Measurements from ENCODE around the gene BTBD9.

BTBD9 gene

GRCh38 chr6:38639498-38640215 is at the start of gene BTBD9:
BTBD9 (minus strand) TSS chr6:38639929.
- DNase-seq (ENCODE audit: low read depth, low spot score) = peak; percentile 68
- peak within 1 kb of the TSS; percentile 79 for H3K4me3 ChIP-seq (ENCODE audit: low read length)
- no peaks in the 10 kb centered on the region for H3K27me3 ChIP-seq (ENCODE audit: control insufficient read depth, insufficient read depth, low read length)
- H3K27ac ChIP-seq (ENCODE audit: low read length) = no peak within 1 kb of the TSS
- WGBS (ENCODE audit: insufficient coverage, insufficient read length) = no CpG with 5 or more reads among the region's 82 CpGs
- H3K36me3 ChIP-seq (ENCODE audit: control insufficient read depth, insufficient read depth, low read length) = no peaks in the 10 kb centered on the region
- no peaks in the 10 kb centered on the region for H3K4me1 ChIP-seq (ENCODE audit: control insufficient read depth, insufficient read depth, low read length)
- H3K9me3 ChIP-seq (ENCODE audit: control insufficient read depth, insufficient read depth, low read length) = no peaks in the 10 kb centered on the region

DNA sequence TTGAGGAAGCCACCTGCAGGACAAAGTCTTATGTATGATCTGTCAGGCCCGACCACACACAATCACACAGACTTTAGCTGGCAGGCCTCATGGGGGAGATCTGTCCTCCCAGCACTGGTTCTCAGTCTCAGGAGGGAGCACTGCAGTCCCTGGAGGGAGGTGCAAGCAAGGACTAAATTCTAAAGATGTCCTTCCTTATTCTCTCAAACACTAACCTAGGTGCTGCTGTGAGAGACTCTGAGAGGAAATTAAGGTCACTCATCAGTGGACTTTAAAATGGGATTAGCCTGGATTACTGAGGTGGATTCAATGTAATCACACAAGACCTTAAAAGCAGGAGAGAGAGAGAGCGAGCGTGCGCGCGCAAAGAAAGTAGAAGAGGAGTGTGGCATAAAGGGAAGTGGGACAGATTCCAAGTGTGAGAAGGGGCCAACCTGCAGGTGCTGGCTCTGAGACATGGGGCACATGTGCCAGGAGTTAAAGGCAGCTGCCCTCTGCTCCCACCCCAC is 48.9 kb upstream of the BTBD9 start:
- DNase-seq (ENCODE audit: low read depth, low spot score) = no peak

GRCh38 chr6:38687549-38687948 is 47.8 kb upstream of the BTBD9 start:
- no CpG with 5 or more reads among the region's 1 CpG for WGBS (ENCODE audit: insufficient coverage, insufficient read length)
- Histone ChIP-seq H3K27me3 (ENCODE audit: control insufficient read depth, insufficient read depth, low read length) (no peaks in the 10 kb centered on the region), H3K27ac (ENCODE audit: low read length) (no peak overlapping the region), H3K4me1 (ENCODE audit: control insufficient read depth, insufficient read depth, low read length) (no peaks in the 10 kb centered on the region), H3K4me3 (ENCODE audit: low read length) (no peak overlapping the region), H3K9me3 (ENCODE audit: control insufficient read depth, insufficient read depth, low read length) (no peaks in the 10 kb centered on the region), H3K36me3 (ENCODE audit: control insufficient read depth, insufficient read depth, low read length) (no peaks in the 10 kb centered on the region; the same call in 1 of the 2 replicates)
- DNase-seq (ENCODE audit: low read depth, low spot score) = no peak

More for the DNA sequence above, 48.9 kb upstream of the BTBD9 start:
- Histone ChIP-seq H3K4me3 (ENCODE audit: low read length) (no peak overlapping the region), H3K36me3 (ENCODE audit: control insufficient read depth, insufficient read depth, low read length) (no peaks in the 10 kb centered on the region), H3K9me3 (ENCODE audit: control insufficient read depth, insufficient read depth, low read length) (no peaks in the 10 kb centered on the region), H3K27ac (ENCODE audit: low read length) (no peak overlapping the region), H3K27me3 (ENCODE audit: control insufficient read depth, insufficient read depth, low read length) (no peaks in the 10 kb centered on the region), H3K4me1 (ENCODE audit: control insufficient read depth, insufficient read depth, low read length) (no peaks in the 10 kb centered on the region)
- no CpG with 5 or more reads among the region's 6 CpGs for WGBS (ENCODE audit: insufficient coverage, insufficient read length)

- H3K27me3 ChIP-seq (ENCODE audit: control insufficient read depth, insufficient read depth, low read length) = no peaks in the 10 kb centered on the region
- no CpG with 5 or more reads among the region's 2 CpGs for WGBS (ENCODE audit: insufficient coverage, insufficient read length)
- no peak for DNase-seq (ENCODE audit: low read depth, low spot score)
- H3K9me3 ChIP-seq (ENCODE audit: control insufficient read depth, insufficient read depth, low read length) = no peaks in the 10 kb centered on the region
- no peaks in the 10 kb centered on the region for H3K4me1 ChIP-seq (ENCODE audit: control insufficient read depth, insufficient read depth, low read length)
- H3K36me3 ChIP-seq (ENCODE audit: control insufficient read depth, insufficient read depth, low read length) = no peaks in the 10 kb centered on the region; the same call in 1 of the 2 replicates
- H3K27ac ChIP-seq (ENCODE audit: low read length) = no peak overlapping the region
- no peak overlapping the region for H3K4me3 ChIP-seq (ENCODE audit: low read length)
Observed at GRCh38 chr6:38687043-38687353, 47.3 kb upstream of the BTBD9 start.

DNA sequence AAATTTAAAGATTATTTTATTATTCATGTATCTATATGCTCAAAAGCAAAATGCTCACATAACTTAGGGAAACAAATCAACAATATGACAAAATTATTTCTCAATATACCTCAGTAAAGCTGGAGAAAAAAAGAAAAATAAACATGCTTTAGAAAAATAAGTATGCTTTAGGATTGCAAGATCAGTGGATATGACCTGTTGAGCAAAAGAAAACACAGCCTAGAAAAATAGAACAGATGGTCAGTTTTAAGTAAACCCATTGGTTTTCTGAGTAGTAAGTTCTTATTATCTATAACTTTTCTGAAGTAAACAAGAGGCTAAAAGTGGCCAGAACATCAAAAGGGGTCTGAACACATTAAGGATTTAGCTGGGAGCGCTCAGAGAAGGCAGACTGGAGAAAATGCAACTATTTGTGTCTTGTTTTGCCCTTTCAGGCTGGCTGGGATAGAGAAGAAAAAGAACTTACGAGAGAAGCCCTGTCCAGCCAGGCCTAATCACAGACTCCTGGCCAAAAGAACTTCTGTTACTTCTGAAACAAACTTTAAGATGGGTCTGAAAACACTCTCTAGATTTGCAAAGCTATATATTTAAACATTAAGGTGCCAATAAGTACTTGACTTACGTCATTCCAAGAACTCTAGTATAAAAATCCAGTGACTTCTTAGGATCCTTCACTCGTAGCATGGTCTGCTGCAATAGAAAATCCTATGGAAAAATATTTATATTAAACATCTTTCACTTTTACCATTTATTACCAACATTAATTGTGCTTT is 46.7 kb upstream of the BTBD9 start:
- H3K4me1 ChIP-seq (ENCODE audit: control insufficient read depth, insufficient read depth, low read length) = no peaks in the 10 kb centered on the region
- WGBS (ENCODE audit: insufficient coverage, insufficient read length) = no CpG with 5 or more reads among the region's 4 CpGs
- DNase-seq (ENCODE audit: low read depth, low spot score) = no peak

GRCh38 chr6:38684904-38685303 is 45.2 kb upstream of the BTBD9 start:
- no CpG with 5 or more reads among the region's 3 CpGs for WGBS (ENCODE audit: insufficient coverage, insufficient read length)
- Histone ChIP-seq H3K36me3 (ENCODE audit: control insufficient read depth, insufficient read depth, low read length) (no peaks in the 10 kb centered on the region; the same call in 1 of the 2 replicates), H3K27ac (ENCODE audit: low read length) (no peak overlapping the region), H3K9me3 (ENCODE audit: control insufficient read depth, insufficient read depth, low read length) (no peaks in the 10 kb centered on the region), H3K4me3 (ENCODE audit: low read length) (no peak overlapping the region), H3K4me1 (ENCODE audit: control insufficient read depth, insufficient read depth, low read length) (no peaks in the 10 kb centered on the region), H3K27me3 (ENCODE audit: control insufficient read depth, insufficient read depth, low read length) (no peaks in the 10 kb centered on the region)
- DNase-seq (ENCODE audit: low read depth, low spot score) = no peak

More for the DNA sequence above, 46.7 kb upstream of the BTBD9 start:
- no peak overlapping the region for H3K4me3 ChIP-seq (ENCODE audit: low read length)
- no peaks in the 10 kb centered on the region for H3K27me3 ChIP-seq (ENCODE audit: control insufficient read depth, insufficient read depth, low read length)
- no peak overlapping the region for H3K27ac ChIP-seq (ENCODE audit: low read length)
- H3K9me3 ChIP-seq (ENCODE audit: control insufficient read depth, insufficient read depth, low read length) = no peaks in the 10 kb centered on the region
- H3K36me3 ChIP-seq (ENCODE audit: control insufficient read depth, insufficient read depth, low read length) = no peaks in the 10 kb centered on the region; the same call in 1 of the 2 replicates

- DNase-seq (ENCODE audit: low read depth, low spot score) = no peak
- H3K27me3 ChIP-seq (ENCODE audit: control insufficient read depth, insufficient read depth, low read length) = no peaks in the 10 kb centered on the region
- WGBS (ENCODE audit: insufficient coverage, insufficient read length) = no CpG with 5 or more reads among the region's 1 CpG
- no peaks in the 10 kb centered on the region for H3K9me3 ChIP-seq (ENCODE audit: control insufficient read depth, insufficient read depth, low read length)
- no peak overlapping the region for H3K27ac ChIP-seq (ENCODE audit: low read length)
- H3K36me3 ChIP-seq (ENCODE audit: control insufficient read depth, insufficient read depth, low read length) = no peaks in the 10 kb centered on the region; the same call in 1 of the 2 replicates
- no peak overlapping the region for H3K4me3 ChIP-seq (ENCODE audit: low read length)
- H3K4me1 ChIP-seq (ENCODE audit: control insufficient read depth, insufficient read depth, low read length) = no peaks in the 10 kb centered on the region
Observed at GRCh38 chr6:38684237-38684636, 44.5 kb upstream of the BTBD9 start.

- H3K9me3 ChIP-seq (ENCODE audit: control insufficient read depth, insufficient read depth, low read length) = no peaks in the 10 kb centered on the region
- H3K36me3 ChIP-seq (ENCODE audit: control insufficient read depth, insufficient read depth, low read length) = no peaks in the 10 kb centered on the region; the same call in 1 of the 2 replicates
- H3K27me3 ChIP-seq (ENCODE audit: control insufficient read depth, insufficient read depth, low read length) = no peaks in the 10 kb centered on the region
- no peak overlapping the region for H3K4me3 ChIP-seq (ENCODE audit: low read length)
- WGBS (ENCODE audit: insufficient coverage, insufficient read length) = no CpG with 5 or more reads among the region's 2 CpGs
- no peak for DNase-seq (ENCODE audit: low read depth, low spot score)
- no peaks in the 10 kb centered on the region for H3K4me1 ChIP-seq (ENCODE audit: control insufficient read depth, insufficient read depth, low read length)
- H3K27ac ChIP-seq (ENCODE audit: low read length) = no peak overlapping the region
Observed at GRCh38 chr6:38681850-38682249, 42.1 kb upstream of the BTBD9 start.

- Histone ChIP-seq H3K4me1 (ENCODE audit: control insufficient read depth, insufficient read depth, low read length) (no peaks in the 10 kb centered on the region), H3K36me3 (ENCODE audit: control insufficient read depth, insufficient read depth, low read length) (no peaks in the 10 kb centered on the region; the same call in 1 of the 2 replicates), H3K27ac (ENCODE audit: low read length) (no peak overlapping the region), H3K27me3 (ENCODE audit: control insufficient read depth, insufficient read depth, low read length) (no peaks in the 10 kb centered on the region), H3K9me3 (ENCODE audit: control insufficient read depth, insufficient read depth, low read length) (no peaks in the 10 kb centered on the region), H3K4me3 (ENCODE audit: low read length) (no peak overlapping the region)
- no CpG with 5 or more reads among the region's 1 CpG for WGBS (ENCODE audit: insufficient coverage, insufficient read length)
- no peak for DNase-seq (ENCODE audit: low read depth, low spot score)
Observed at GRCh38 chr6:38679668-38680067, 39.9 kb upstream of the BTBD9 start.

GRCh38 chr6:38678178-38678760 is 38.5 kb upstream of the BTBD9 start:
- no peak for DNase-seq (ENCODE audit: low read depth, low spot score)
- H3K4me1 ChIP-seq (ENCODE audit: control insufficient read depth, insufficient read depth, low read length) = no peaks in the 10 kb centered on the region
- H3K36me3 ChIP-seq (ENCODE audit: control insufficient read depth, insufficient read depth, low read length) = no peaks in the 10 kb centered on the region; the same call in 1 of the 2 replicates
- H3K27ac ChIP-seq (ENCODE audit: low read length) = no peak overlapping the region
- no peaks in the 10 kb centered on the region for H3K9me3 ChIP-seq (ENCODE audit: control insufficient read depth, insufficient read depth, low read length)
- H3K4me3 ChIP-seq (ENCODE audit: low read length) = no peak overlapping the region
- no CpG with 5 or more reads among the region's 7 CpGs for WGBS (ENCODE audit: insufficient coverage, insufficient read length)
- no peaks in the 10 kb centered on the region for H3K27me3 ChIP-seq (ENCODE audit: control insufficient read depth, insufficient read depth, low read length)

Measured in iPS DF 6.9 (cell line).